ENCODE results near the gene SNRPB2.

- TF ChIP-seq CTCF (optimal IDR thresholded peaks at IDR 0.05 in 1 of 3, IDR thresholded peaks at IDR 0.05 in 1 of 3, conservative IDR thresholded peaks at IDR 0.05 in 1 of 3; ENCODE audit: extremely low read depth in 1 of 3, insufficient read depth in 2 of 3, low read length in 3 of 3) (no peak), EZH2 (IDR thresholded peaks at IDR 0.05; ENCODE audit: low read length) (no peak)
These were observed 51.7 kb downstream of the SNRPB2 start for GRCh38 chr20:16781496-16781895.

All from keratinocyte (primary cell).